ENCODE measurements around the gene ADGRG3.

Gene ADGRG3

GRCh38 chr16:57637020-57637419, 31.1 kb upstream of the ADGRG3 start:
- TF ChIP-seq CTCF (conservative IDR thresholded peaks at IDR 0.05; ENCODE audit: low read length) (no peak), EZH2phosphoT487 (IDR thresholded peaks at IDR 0.05; ENCODE audit: borderline replicate concordance) (no peak)
- H3K4me2 ChIP-seq (ENCODE audit: low read depth, low read length, poor library complexity, severe bottlenecking): no peak overlapping the region
- H3K79me2 ChIP-seq (ENCODE audit: insufficient read depth, low read length): no peaks in the 10 kb centered on the region
- no peak overlapping the region for H3K4me3 ChIP-seq (ENCODE audit: low read length, poor library complexity, severe bottlenecking)
- H3K9me2 ChIP-seq (replicated peaks; ENCODE audit: low read depth, low read length): no peaks in the 10 kb centered on the region
- H3K9me3 ChIP-seq (ENCODE audit: insufficient read depth, low read depth, low read length): no peaks in the 10 kb centered on the region
- no peaks in the 10 kb centered on the region for H3F3A ChIP-seq (ENCODE audit: low read depth)
- peaks cover 4% of the 10 kb centered on the region for H3K4me1 ChIP-seq (ENCODE audit: insufficient read depth, low read length, poor library complexity, severe bottlenecking)
- H3K27me3 ChIP-seq (ENCODE audit: insufficient read depth, low read length, poor library complexity, severe bottlenecking): no peaks in the 10 kb centered on the region
- H4K20me1 ChIP-seq (ENCODE audit: insufficient read depth, low read length, poor library complexity, severe bottlenecking): no peaks in the 10 kb centered on the region
- H3K36me3 ChIP-seq (ENCODE audit: insufficient read depth, low read length): no peaks in the 10 kb centered on the region
- H3K9ac ChIP-seq (ENCODE audit: low read depth, low read length, poor library complexity, severe bottlenecking): no peak overlapping the region
- no peak overlapping the region for H2AFZ ChIP-seq (ENCODE audit: low read length)

GRCh38 chr16:57637424-57637823, 30.7 kb upstream of the ADGRG3 start:
- Histone ChIP-seq H4K20me1 (ENCODE audit: insufficient read depth, low read length, poor library complexity, severe bottlenecking) (no peaks in the 10 kb centered on the region), H2AFZ (ENCODE audit: low read length) (no peak overlapping the region), H3K27me3 (ENCODE audit: insufficient read depth, low read length, poor library complexity, severe bottlenecking) (no peaks in the 10 kb centered on the region), H3K79me2 (ENCODE audit: insufficient read depth, low read length) (no peaks in the 10 kb centered on the region), H3K9me2 (replicated peaks; ENCODE audit: low read depth, low read length) (no peaks in the 10 kb centered on the region), H3K36me3 (ENCODE audit: insufficient read depth, low read length) (no peaks in the 10 kb centered on the region), H3F3A (ENCODE audit: low read depth) (no peaks in the 10 kb centered on the region), H3K9ac (ENCODE audit: low read depth, low read length, poor library complexity, severe bottlenecking) (no peak overlapping the region), H3K9me3 (ENCODE audit: insufficient read depth, low read depth, low read length) (no peaks in the 10 kb centered on the region), H3K4me3 (ENCODE audit: low read length, poor library complexity, severe bottlenecking) (no peak overlapping the region), H3K4me1 (ENCODE audit: insufficient read depth, low read length, poor library complexity, severe bottlenecking) (peaks cover 7% of the 10 kb centered on the region), H3K4me2 (ENCODE audit: low read depth, low read length, poor library complexity, severe bottlenecking) (no peak overlapping the region)
- TF ChIP-seq CTCF (conservative IDR thresholded peaks at IDR 0.05; ENCODE audit: low read length): no peak
- TF ChIP-seq EZH2phosphoT487 (IDR thresholded peaks at IDR 0.05; ENCODE audit: borderline replicate concordance): no peak

DNA sequence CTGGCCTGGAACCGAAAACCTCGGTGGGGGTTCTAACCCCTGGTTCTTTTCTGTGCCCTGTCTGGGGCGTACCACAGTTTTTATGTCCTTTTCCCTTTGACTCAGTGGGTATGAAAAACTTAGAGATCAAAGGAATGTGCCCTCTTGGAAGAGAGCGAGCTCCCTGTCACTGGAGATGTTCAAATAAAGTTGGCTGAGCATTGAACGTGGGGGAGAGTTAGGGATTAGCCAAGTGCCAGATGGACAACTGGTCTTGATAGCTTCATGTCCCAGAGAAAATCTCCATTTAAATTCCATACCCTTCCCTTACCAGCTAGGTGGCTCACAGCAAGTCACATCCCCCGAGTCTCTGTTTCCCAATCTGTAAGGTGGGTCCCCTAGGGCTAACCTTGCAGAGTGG, 30.1 kb upstream of the ADGRG3 start:
- Histone ChIP-seq H4K20me1 (ENCODE audit: insufficient read depth, low read length, poor library complexity, severe bottlenecking) (no peaks in the 10 kb centered on the region), H2AFZ (ENCODE audit: low read length) (no peak overlapping the region), H3K4me2 (ENCODE audit: low read depth, low read length, poor library complexity, severe bottlenecking) (no peak overlapping the region), H3K4me3 (ENCODE audit: low read length, poor library complexity, severe bottlenecking) (no peak overlapping the region), H3F3A (ENCODE audit: low read depth) (no peaks in the 10 kb centered on the region), H3K9me2 (replicated peaks; ENCODE audit: low read depth, low read length) (no peaks in the 10 kb centered on the region), H3K36me3 (ENCODE audit: insufficient read depth, low read length) (no peaks in the 10 kb centered on the region), H3K4me1 (ENCODE audit: insufficient read depth, low read length, poor library complexity, severe bottlenecking) (peaks cover 12% of the 10 kb centered on the region), H3K9me3 (ENCODE audit: insufficient read depth, low read depth, low read length) (no peaks in the 10 kb centered on the region), H3K79me2 (ENCODE audit: insufficient read depth, low read length) (no peaks in the 10 kb centered on the region), H3K27me3 (ENCODE audit: insufficient read depth, low read length, poor library complexity, severe bottlenecking) (no peaks in the 10 kb centered on the region), H3K9ac (ENCODE audit: low read depth, low read length, poor library complexity, severe bottlenecking) (no peak overlapping the region)
- no peak for TF ChIP-seq EZH2phosphoT487 (IDR thresholded peaks at IDR 0.05; ENCODE audit: borderline replicate concordance)
- TF ChIP-seq CTCF (conservative IDR thresholded peaks at IDR 0.05; ENCODE audit: low read length): no peak

Measured in Loucy (cell line).